B cell (primary cell): ENCODE data around the gene PRAMEF15.
"Not testable (repeated sequence)": the region's sequence is repeated elsewhere in the genome, so short reads cannot be mapped to it uniquely, and the experiment has no call there.

ENCODE experiments used
- EZH2 ChIP-seq: IDR thresholded peaks from 2 replicates; pipeline ENCODE4 v1.6.1; 2012; ENCODE audit warnings: borderline replicate concordance, low read depth, mild to moderate bottlenecking, moderate library complexity, low read length; ENCODE audit not compliant: insufficient read depth, poor library complexity, severe bottlenecking
- TF ChIP-seq, protein P1 (sequence below): fragments of 200-600 bp; IDR thresholded peaks from one replicate; pipeline ENCODE4 v1.8.0; 2022; ENCODE audit warnings: antibody characterized with exemption, mild to moderate bottlenecking

GRCh38 chr1:13289030-13289429 lies 26.4 kb upstream of the PRAMEF15 start:
- TF ChIP-seq, protein P1, sequence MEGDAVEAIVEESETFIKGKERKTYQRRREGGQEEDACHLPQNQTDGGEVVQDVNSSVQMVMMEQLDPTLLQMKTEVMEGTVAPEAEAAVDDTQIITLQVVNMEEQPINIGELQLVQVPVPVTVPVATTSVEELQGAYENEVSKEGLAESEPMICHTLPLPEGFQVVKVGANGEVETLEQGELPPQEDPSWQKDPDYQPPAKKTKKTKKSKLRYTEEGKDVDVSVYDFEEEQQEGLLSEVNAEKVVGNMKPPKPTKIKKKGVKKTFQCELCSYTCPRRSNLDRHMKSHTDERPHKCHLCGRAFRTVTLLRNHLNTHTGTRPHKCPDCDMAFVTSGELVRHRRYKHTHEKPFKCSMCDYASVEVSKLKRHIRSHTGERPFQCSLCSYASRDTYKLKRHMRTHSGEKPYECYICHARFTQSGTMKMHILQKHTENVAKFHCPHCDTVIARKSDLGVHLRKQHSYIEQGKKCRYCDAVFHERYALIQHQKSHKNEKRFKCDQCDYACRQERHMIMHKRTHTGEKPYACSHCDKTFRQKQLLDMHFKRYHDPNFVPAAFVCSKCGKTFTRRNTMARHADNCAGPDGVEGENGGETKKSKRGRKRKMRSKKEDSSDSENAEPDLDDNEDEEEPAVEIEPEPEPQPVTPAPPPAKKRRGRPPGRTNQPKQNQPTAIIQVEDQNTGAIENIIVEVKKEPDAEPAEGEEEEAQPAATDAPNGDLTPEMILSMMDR: not testable (repeated sequence)
- not testable (repeated sequence) for TF ChIP-seq EZH2
